Measurements from ENCODE around the gene POLD4. TPM values are rescaled to one million over a fixed set of nuclear protein-coding genes. Genes with fewer than 3 reads are reported as not detected.

The POLD4 gene
- total and polyA plus RNA-seq, 2 donors (not counting 3 experiments of a cell fraction or from before 2014, with no cell fraction given) = 50.1 to 204 TPM

DNA sequence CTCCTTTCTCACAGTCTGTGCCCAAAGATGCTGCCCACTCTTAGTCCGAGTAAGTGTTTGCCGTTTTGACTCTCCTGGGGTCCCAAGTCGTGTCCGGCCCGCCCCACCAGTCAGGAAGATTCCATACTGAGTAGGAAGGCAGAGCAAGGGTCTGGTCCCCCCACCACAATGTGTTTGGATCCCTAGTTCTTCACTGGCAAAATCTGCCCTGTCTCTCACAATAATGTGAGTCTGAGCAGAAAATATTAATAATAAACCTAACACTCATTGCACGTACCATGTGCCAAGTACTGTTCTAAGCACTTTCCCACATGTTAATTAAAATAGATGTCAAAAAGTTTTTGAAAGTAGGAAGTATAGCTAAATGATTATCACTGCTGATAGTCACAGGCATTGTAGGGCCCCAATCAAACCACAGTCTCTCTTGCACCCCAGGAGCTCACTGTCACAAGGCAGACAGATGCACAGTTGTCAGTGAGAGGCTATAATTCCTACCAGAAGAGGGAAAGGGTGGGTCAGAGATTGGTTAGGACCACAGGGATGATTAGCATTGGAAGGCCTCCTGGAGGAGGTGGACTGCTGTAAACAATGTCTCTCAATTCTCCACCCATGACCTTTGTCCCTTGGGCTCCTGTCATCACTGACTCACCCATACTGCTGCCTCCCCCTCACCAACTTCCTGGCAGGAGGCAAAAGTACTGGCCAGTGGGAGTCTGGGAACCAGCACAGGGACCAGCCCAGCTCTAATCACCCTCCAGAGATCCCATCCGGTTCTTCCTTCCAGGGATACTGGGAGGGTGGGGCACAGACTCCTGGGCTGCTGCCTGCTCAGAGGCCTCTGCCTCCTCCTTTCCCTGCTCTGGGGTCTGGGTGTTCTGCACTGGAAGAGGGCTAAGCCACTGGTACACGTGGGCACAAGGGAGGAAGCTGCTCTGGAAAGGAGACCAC lies 1.0 kb upstream of the POLD4 start:
- POLR2A ChIA-PET = interaction anchor here (0.5 to 1.8 kb wide), 4 partner anchors 16 to 230 kb away, joined by 4 to 5 read pairs (median 4); partner anchors contain the start of gene GSTP1
- Histone ChIP-seq H3K9me3 (replicated peaks; ENCODE audit: control insufficient read depth, insufficient read depth, low read length) (no peaks in the 10 kb centered on the region), H3K4me1 (ENCODE audit: control insufficient read depth, extremely low read depth, insufficient read depth, low read length) (peaks cover 47% of the 10 kb centered on the region), H3K4me3 (replicated peaks in 1 of 3; ENCODE audit: insufficient read depth in 1 of 3, low read depth in 1 of 3, low read length in 3 of 3) (peak overlapping the region in 2 of 3 experiments; percentile 18 to 76), H3K27ac (ENCODE audit: insufficient read depth, low read depth, low read length) (peak overlapping the region; percentile 78), H3K27me3 (ENCODE audit: control insufficient read depth in 2 of 2, insufficient read depth in 2 of 2, low read length in 2 of 2) (no peaks in the 10 kb centered on the region), H3K36me3 (ENCODE audit: control insufficient read depth in 2 of 2, extremely low read depth in 1 of 2, insufficient read depth in 2 of 2, low read length in 2 of 2) (no peaks in the 10 kb centered on the region), H3K79me2 (ENCODE audit: control insufficient read depth, insufficient read depth, low read length) (peaks cover 4% of the 10 kb centered on the region), H2AFZ (ENCODE audit: low read depth, low read length) (no peak overlapping the region), H3K4me2 (ENCODE audit: insufficient read depth, low read length) (peak overlapping the region; percentile 46), H3K9me1 (replicated peaks; ENCODE audit: control insufficient read depth, extremely low read depth, insufficient read depth, low read length) (no peaks in the 10 kb centered on the region), H4K20me1 (replicated peaks; ENCODE audit: control insufficient read depth, extremely low read depth, insufficient read depth, low read length) (no peaks in the 10 kb centered on the region), H3K9ac (replicated peaks; ENCODE audit: extremely low read depth, insufficient read depth, low read length) (peak overlapping the region; percentile 63)
- peak; percentile 93 for DNase-seq (ENCODE audit: low read depth, low spot score)
- FAIRE-seq = peak; percentile 99
- dilution Hi-C loops (cut with MboI; ENCODE audit: extremely low pct_ligation_motif_present, low sequenced_read_pairs) = no loop called here
- intact Hi-C loops (cut with micrococcal nuclease) = no loop called here
- CTCF ChIA-PET = interaction anchor here (0.5 to 15.0 kb wide), 8 partner anchors 9 to 227 kb away, joined by 3 to 1051 read pairs (median 6); partner anchors contain the start of genes CLCF1, PPP1CA and RAD9A
- TF ChIP-seq GATA2 (IDR thresholded peaks at IDR 0.05; ENCODE audit: insufficient read depth, insufficient read length, low read depth, low read length) (no peak), JUN (IDR thresholded peaks at IDR 0.05; ENCODE audit: borderline replicate concordance, insufficient read depth, insufficient read length, low read depth) (peak; percentile 73), POLR2AphosphoS5 (IDR thresholded peaks at IDR 0.05; ENCODE audit: insufficient read depth, low read depth, low read length) (peak; percentile 82), FOS (IDR thresholded peaks at IDR 0.05; ENCODE audit: borderline replicate concordance, insufficient read depth, low read length) (peak; percentile 97), POLR2A (IDR thresholded peaks at IDR 0.05; ENCODE audit: low read depth, low read length) (no peak), EZH2 (IDR thresholded peaks at IDR 0.05; ENCODE audit: borderline replicate concordance, low read depth, low read length, severe bottlenecking) (no peak), CTCF (IDR thresholded peaks at IDR 0.05; ENCODE audit: extremely low read depth in 1 of 2, insufficient read depth in 1 of 2, low read depth in 1 of 2, low read length in 2 of 2) (no peak), MYC (IDR thresholded peaks at IDR 0.05; ENCODE audit: low read depth, low read length) (peak; percentile 36), MAX (IDR thresholded peaks at IDR 0.05; ENCODE audit: insufficient read depth, insufficient read length) (no peak)
- TSS peak; percentile 98 for BruUV-seq (replicated peaks)
